ENCODE measurements around the gene CALY.

The CALY gene

GRCh38 chr10:133336118-133336576 is 549 bp downstream of the CALY start:
- TF ChIP-seq CTCF (IDR thresholded peaks at IDR 0.05; ENCODE audit: low read depth, low read length, missing control alignments), result no peak
- no peak overlapping the region for H3K4me3 ChIP-seq (replicated peaks; ENCODE audit: low read depth, low read length)
- DNase-seq (ENCODE audit: extremely low read depth, low read depth), result no peak

GRCh38 chr10:133335246-133336117 is 1.2 kb downstream of the CALY start:
- no peak for TF ChIP-seq CTCF (IDR thresholded peaks at IDR 0.05; ENCODE audit: low read depth, low read length, missing control alignments)

DNA sequence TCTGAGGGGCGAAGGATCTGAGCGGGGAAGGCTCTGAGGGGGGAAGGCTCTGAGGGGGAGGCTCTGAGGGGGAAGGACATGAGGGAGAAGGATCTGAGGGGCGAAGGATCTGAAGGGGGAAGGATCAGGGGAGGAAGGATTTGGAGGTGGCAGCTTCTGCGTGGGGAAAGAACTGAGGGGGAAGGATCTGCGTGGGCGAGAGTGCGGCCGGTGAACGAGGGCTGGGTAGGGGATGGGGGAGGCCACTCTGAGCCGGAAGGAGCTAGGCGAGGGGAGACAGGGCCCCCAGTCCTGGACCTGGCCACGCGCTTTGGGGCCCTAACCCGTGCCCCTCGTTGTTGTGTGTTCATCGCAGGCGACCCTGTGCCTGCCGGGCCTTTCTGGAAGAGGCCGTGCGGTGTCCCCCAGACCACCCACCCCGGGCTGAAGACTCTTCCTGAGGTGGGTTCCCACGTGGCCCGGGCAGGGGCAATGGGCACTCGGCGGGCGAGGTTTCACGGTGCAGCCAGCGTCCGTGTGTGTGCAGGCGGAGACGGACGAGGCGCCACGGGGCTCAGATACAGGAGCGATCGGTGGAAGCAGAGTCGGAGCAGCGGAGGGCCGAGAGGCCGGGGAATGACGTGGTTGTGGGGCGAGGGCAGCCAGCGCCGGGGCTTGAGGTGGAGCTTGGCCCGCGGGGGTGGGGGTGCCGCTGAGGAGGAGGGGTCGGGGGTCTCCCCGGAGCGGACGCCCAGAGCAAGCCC is 2.0 kb downstream of the CALY start:
- DNase-seq (ENCODE audit: extremely low read depth, low read depth), result no peak
- H3K4me3 ChIP-seq (replicated peaks; ENCODE audit: low read depth, low read length), result peak overlapping the region; percentile 32
- no peak for TF ChIP-seq CTCF (IDR thresholded peaks at IDR 0.05; ENCODE audit: low read depth, low read length, missing control alignments)

More at GRCh38 chr10:133335246-133336117, 1.2 kb downstream of the CALY start:
- peak overlapping the region; percentile 32 for H3K4me3 ChIP-seq (replicated peaks; ENCODE audit: low read depth, low read length)
- peak; percentile 33 for DNase-seq (ENCODE audit: extremely low read depth, low read depth)

DNA sequence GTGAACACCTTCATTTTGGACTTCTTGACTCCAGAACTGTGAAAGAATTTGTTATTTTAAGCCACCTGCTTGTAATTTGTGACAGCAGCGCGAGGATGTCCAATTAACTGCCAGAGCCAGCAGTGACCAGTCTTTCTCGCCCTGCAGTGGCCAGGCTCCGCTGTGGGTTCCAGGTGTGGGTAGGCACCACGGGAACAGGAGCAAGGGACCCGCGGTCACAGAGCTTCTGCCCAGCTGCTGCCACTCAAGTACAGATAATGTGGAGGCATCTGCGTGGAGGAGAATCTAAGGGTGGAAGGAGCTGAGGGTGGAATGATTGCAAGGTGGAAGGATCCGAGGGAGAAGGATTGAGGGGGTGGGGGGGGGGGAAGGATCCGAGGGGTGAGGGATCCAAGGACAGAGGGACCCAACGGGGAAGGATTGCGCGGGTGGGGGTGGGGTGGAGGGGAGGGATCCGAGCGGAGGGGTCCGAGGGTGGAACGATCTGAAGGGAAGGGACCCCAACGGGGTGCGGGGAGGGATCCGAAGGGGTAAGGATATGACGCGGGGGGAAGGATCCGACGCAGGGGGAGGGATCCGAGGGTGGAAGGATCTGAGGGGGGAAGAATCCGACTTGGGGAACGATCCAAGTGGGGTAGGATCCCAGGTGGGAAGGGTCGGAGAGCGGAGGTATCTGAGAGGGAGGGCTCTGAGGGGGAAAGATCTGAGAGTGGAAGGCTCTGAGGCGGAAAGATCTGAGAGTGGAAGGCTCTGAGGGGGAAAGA is 3.6 kb downstream of the CALY start:
- no peak for TF ChIP-seq CTCF (IDR thresholded peaks at IDR 0.05; ENCODE audit: low read depth, low read length, missing control alignments)
- no peak overlapping the region for H3K4me3 ChIP-seq (replicated peaks; ENCODE audit: low read depth, low read length)
- no peak for DNase-seq (ENCODE audit: extremely low read depth, low read depth)

DNA sequence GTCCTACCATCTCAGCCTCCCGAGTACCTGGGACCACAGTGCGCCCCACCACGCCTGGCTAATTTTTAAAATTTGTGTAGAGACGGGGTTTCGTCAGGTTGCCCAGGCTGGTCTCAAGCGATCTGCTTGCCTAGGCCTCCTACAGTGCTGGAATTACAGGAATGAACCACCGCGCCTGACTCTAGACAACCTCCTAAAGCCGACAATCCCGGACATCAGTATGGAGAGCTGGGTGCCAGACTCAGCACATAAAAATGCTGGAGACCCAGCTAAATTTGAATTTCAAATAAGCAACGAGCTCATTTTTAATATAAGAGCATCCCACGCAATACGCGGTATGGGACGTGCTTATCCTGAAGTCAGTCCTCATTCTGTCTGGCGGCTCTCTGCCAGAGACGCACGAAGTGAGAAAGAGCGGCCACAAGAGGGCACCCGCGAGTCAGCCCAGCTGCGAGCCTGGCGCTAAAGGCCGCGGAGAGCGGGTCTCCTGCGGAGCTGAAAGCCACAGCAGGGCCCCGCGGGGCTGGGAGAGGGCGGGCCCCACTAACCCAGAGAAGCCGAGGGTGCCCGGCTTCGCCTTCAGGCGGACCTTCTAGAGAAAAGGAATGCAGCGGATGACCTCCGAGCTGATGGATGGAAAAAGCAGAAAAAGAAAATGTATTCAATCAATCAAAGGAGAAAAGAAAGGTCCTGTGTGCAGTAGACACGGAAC is 7.0 kb downstream of the CALY start:
- no peak overlapping the region for H3K4me3 ChIP-seq (replicated peaks; ENCODE audit: low read depth, low read length)
- DNase-seq (ENCODE audit: extremely low read depth, low read depth), result no peak
- peak; percentile 95 for TF ChIP-seq CTCF (IDR thresholded peaks at IDR 0.05; ENCODE audit: low read depth, low read length, missing control alignments)
